Adrenal gland (tissue), 5 donors: ENCODE measurements around the gene ENAH.

Experiments used
- CTCF ChIP-seq, 6 experiments: fragments of 450-650 bp in 4 of 6; fragments of 200-600 bp in 2 of 6; sonication (generic) in 1 of 6; IDR thresholded peaks; 1 replicate in 5 of 6; 2 replicates in 1 of 6; pipeline versions ENCODE4 v1.5.1 to v1.8.0; 2016 to 2021; ENCODE audit warnings: antibody characterized with exemption in 6 of 6, mild to moderate bottlenecking in 2 of 6, moderate library complexity in 1 of 6
- POLR2A ChIP-seq, 2 donors: fragments of 450-650 bp; IDR thresholded peaks; one replicate each; pipeline ENCODE4 v1.6.1; 2017; ENCODE audit warnings: antibody characterized with exemption in 2 of 2, mild to moderate bottlenecking in 2 of 2, moderate library complexity in 1 of 2
- donor health status: DM: no; HTN: no; CAD: no.

- TF ChIP-seq CTCF (IDR thresholded peaks at IDR 0.05): no peak
- TF ChIP-seq POLR2A (IDR thresholded peaks at IDR 0.05): no peak
These were observed 138.2 kb downstream of the ENAH start for GRCh38 chr1:225514671-225515081.
